ENCODE data around the gene FKBP1A. TPM values are rescaled to one million over a fixed set of nuclear protein-coding genes. Genes with fewer than 3 reads are reported as not detected.

Gene FKBP1A
- total RNA-seq, 1 donor from 2014 or later = 242 TPM

DNA sequence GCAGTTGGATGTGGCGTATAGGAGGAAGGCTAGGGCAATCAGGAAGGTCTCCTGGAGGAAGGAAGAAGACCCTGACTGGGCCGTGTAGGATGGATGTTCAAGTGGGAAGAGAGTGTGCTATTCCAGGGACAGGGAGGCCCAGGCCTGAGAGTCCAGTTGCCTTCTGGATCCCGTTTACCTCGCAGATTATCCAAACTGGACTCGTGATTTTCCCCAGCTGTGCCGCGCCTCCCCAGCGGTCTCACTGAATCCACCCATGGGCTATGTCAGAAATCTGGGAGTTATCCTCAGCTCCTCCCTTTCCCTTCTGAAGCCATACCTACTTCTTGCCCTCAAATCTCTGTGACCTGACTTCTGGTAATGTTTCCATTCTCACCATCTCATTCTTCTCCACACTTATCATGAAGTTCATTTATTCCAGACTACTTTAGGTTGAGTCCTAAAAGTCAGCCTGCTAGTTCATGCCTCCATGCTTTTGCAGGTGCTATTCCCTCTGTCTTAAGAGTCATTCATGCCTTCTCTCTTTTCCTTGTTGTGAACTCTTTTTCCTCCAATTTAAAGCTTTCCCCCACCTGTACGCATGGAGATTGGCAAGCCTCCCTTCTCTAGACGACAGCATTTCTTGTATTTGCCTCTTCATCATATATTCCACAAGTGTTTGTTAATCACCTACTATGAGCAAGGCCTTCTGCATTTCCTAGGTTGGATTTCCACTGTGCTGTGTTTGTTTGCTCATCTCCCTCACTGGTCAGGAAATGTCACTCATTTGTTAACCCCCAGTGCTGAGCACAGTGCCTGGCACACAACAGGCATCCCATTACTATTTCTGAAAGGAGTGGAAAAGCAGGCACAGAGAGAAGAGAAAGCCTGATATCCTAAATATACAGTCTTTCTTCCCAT lies 66.6 kb downstream of the FKBP1A start:
- peak; percentile 62 for DNase-seq (ENCODE audit: low spot score)
- intact Hi-C loops (cut with DNase I) = loop anchor here (5.0 kb wide), 1 partner anchor 66 kb away; the partner anchor contains the start of gene FKBP1A
- peak; percentile 23 for ATAC-seq

DNA sequence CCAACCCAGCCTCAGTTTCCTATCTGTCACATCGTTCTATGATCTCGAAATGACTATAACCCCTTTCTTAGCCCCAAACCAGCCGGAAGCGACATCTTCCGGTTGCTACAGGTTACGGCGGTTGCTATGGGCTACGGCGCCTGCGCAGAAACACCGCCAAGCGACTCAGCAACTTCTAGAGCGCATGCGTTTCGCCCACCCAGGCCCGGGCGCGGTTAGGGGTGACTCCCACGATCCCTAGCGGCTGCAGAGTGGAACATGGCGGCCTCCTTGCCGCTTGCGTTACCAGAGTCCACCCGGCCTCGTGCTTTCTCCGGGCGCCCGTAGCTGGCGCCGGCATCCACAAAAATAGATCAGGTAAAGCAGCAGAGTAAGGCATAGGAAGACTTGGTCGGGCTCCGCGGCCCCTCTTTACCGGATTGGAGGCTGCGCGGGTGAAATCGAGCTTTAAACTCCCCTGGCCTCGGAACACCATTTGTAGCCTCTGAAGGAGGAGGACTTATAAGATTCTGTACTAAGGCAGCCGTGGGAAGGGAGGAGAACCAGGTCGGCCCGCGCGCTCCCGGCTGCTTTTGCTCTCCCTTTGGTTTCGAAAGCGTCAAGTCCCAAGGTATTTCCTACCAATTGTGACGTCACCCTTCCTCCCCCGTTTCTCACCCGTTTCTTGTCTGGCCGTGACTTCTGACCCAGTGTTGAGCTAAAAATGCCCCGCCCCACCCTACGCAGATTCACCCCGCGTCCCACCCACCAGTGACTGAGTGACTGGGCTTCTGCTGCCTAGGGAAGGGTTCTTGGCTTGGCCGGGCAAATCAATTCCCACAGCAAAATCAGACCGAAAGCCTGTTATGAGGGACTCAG lies 67.5 kb downstream of the FKBP1A start:
- intact Hi-C loops (cut with DNase I) = loop anchor here (5.0 kb wide), 1 partner anchor 67 kb away; the partner anchor contains the start of gene FKBP1A
- ATAC-seq (peak; percentile 97), DNase-seq (ENCODE audit: low spot score) (peak; percentile 99)

DNA sequence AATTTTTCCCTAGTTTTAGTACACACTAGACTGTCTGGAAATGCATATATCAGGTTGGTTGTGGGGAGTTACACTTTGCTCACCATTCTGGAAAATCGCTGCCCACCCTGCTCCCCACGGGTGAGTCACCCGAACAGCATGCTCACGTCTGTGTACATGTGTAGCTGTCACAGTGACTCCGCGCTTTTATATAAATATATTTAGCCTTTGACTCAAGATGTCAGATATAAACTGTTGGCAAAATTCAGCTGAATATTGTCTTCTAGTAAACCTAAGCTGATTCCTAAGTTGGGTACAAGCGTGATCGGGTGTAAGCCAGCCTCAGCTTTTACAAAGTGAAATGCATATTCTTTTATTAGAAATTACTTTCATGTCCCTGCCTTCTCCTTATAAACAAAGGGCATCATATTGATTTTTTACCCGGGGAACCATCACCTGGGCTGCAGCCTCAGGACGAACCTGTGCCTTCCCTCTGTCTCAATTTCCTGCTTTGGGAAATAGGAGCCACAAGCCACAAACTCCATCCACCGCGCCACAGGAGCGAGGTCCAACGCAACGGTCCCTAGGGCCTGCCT lies 68.2 kb downstream of the FKBP1A start:
- intact Hi-C loops (cut with DNase I) = loop anchor here (5.0 kb wide), 1 partner anchor 68 kb away; the partner anchor contains the start of gene FKBP1A
- ATAC-seq (no peak), DNase-seq (ENCODE audit: low spot score) (peak; percentile 51)

DNA sequence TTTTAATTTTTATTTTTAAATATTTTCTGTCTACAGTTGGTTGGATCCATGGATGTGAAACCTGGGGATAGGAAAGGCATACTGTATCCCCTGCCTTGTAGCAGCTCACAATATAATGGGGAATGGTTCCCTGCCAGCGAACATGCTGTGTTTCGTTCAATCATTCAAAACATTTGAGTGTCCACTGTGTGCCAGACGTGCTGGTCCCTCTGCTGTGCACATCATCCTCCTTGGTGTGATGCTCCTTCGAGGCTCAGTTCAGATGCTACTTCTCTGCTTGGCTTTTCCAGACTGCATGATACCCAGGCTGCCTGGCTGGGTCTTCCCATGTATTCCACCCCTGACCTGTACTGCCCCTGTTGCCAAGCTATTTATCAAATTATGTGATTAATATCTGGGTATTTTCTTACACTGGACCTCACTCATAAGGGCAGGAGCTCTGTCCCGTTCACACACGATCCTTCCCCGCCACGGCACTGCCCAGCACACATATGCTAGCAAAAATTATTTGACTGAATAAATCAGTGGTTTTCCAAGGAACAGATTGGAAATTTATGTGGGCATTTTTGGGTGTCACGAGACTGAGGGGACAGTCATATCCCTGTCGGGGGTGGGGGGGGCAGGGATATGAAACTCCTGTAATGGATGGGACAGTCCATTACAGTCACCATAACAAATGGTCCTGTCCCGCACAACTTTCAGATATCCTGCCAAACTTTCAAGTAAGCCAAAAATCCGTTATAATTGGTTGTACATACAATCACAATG lies 68.8 kb downstream of the FKBP1A start:
- ATAC-seq (no peak), DNase-seq (ENCODE audit: low spot score) (peak; percentile 45)
- intact Hi-C loops (cut with DNase I) = no loop called here

DNA sequence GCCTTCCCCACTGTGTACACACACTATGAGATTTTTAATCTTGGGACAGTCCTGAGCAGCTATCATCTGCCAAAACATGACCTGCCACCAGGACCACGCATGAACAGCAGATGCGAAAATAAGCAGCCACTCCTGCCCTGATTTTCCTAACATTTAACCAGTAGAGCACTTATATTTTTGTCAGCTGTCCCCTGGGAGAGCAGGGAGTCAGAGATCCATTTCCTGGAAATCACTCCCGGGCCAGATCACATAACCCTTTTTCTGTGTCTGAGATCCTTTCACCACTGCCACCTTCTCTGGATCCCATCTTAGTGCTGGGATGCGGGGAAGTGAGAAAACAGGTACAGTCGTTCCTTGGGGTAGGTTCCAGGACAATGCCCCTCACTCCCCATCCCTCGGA lies 69.6 kb downstream of the FKBP1A start:
- intact Hi-C loops (cut with DNase I) = no loop called here
- DNase-seq (ENCODE audit: low spot score) (peak; percentile 32), ATAC-seq (no peak)

DNA sequence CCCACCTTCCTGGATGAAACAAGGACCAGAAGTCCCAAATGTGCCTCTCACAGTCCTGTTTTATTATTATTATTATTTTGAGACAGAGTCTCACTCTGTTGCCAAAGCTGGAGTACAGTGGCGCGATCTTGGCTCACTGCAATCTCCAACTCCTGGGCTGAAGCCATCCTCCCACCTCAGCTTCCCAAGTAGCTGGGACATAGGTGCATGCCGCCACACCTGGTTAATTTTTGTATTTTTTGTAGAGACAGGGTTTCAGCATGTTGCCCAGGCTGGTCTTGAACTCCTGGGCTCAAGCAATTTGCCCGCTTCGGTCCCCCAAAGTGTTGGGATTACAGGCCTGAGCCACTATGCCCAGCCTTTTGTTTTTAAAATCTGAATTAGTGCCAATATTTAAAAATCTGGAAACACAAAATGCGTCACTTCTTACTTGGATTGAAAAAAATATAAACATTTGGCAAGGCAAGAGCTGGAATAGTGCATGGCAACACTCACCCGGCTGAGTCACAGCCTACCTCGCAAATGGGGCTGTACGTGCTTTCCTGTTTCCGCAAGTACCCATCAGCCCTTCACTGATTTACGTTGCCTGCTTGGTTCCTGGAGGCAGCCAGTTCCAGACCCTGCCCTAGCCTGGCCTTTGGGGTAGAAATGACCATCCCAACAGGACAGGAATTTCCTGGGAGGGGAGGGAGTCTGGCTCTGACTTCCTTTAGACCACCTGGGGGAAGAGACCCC lies 70.2 kb downstream of the FKBP1A start:
- peak; percentile 42 for DNase-seq (ENCODE audit: low spot score)
- no peak for ATAC-seq
- intact Hi-C loops (cut with DNase I) = no loop called here

DNA sequence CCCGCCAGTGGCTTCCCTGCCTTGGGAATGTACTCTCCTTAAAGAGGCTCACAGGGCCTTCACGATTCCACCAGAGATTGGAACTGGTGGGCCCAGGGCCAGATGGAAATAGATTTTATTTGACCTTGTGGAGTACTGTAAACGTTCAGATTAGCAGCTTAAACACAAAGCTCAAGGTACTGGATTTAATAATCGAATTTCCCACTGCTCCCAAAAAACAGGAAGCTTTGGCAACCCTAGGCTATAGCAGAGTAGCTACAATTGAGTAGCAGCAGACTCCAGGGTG lies 71.3 kb downstream of the FKBP1A start:
- ATAC-seq (no peak), DNase-seq (ENCODE audit: low spot score) (peak; percentile 18)
- intact Hi-C loops (cut with DNase I) = no loop called here

DNA sequence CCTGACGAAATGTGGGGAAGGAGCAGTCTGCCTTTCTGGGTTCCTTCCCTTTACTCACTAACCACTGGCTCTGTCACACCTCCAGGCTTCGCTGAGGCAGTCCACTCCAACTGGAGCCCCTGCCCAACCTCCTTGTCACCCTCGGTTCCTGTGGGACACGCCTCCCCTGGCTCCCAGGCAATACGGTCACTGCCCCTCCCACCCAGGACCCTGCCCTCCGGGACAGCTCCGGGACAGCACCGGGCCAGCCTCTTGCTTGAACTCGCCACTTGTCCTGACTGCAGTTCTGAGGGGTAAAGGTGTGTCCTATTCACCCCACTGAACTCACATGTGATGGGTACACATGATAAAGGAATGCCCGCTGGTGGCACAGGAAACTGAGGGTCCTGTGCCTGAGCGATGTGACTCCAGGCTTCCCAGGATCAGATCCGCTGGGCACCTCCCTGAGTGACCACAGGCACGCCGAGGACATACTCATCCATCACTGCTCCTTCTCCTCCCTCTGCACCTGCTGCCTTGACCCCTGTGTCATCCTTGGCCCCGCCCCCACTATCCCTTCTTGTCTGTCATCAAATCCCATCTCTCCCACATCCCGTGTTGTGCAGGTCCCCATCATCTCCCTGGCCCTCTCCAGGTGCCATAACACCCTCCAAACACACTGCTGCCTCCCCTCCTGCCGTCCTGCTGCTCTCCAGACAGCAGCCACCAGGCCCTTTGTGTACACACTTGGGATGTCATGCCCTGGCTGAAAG lies 71.8 kb downstream of the FKBP1A start:
- intact Hi-C loops (cut with DNase I) = no loop called here
- no peak for ATAC-seq
- DNase-seq (ENCODE audit: low spot score) = no peak

DNA sequence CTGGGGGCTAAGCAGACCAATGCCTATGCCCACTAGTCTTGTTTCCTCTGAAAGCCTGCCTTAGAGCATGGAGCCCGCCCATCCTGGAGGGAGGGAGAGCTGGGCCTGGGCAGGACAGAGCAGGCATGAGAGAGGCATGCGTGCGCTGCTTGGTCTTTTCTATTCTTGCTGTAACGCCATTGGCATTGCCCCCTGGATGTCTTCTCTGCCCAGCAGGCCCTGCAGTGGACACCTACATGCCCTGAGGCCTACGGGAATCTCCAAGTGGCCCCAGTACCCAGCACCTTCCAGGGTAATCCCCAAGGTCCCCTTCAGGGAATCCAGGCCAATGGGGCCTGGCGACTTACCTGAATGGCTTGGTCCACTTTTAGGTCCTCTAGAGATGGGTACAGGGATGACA lies 72.8 kb downstream of the FKBP1A start:
- ATAC-seq (no peak), DNase-seq (ENCODE audit: low spot score) (no peak)
- intact Hi-C loops (cut with DNase I) = no loop called here

DNA sequence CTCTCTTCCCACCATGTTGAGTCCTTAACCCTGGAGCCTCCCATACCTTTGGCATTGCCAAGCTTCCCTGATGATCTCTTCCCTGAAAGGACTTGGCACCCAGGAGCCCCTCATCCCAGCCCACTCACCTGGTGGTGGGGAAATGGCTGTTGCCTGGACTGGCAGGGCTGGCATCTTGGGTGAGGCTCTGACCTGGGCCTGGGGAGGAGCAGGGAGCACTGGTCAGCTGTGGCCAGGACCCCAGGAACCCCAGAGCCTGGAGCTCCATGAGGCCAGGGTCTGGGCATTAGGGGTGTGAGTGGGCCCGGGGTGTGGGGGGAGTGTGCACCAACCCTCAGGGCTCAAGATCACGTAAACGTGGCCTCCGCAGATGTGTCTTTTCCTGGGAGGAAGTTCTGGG lies 73.4 kb downstream of the FKBP1A start:
- intact Hi-C loops (cut with DNase I) = loop anchor here (10.0 kb wide), 1 partner anchor 125 kb away; no protein-coding TSS in a partner anchor

DNA sequence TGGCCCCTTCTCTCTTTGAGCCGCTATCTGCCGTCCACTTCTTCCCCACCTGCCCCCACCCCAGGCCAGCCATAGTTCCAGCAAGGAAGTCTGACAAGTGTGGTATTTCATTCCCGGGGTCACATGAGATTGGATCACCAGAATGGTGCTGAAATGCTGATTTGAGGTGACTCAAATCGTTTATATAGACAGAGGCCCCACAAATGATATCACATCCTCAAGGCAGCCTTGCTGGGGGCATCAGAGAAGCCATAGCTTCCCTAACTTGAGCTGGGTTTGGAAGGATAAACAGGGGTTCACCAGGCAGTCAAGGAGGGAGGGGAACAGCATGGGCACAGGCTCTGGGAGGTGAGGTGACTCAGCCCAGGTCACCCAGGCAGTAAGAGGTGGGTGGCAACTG lies 73.8 kb downstream of the FKBP1A start:
- no peak for DNase-seq (ENCODE audit: low spot score)
- intact Hi-C loops (cut with DNase I) = loop anchor here (10.0 kb wide), 1 partner anchor 126 kb away; no protein-coding TSS in a partner anchor

More for the DNA sequence above, 73.4 kb downstream of the FKBP1A start:
- ATAC-seq (no peak), DNase-seq (ENCODE audit: low spot score) (no peak)

More for the DNA sequence above, 73.8 kb downstream of the FKBP1A start:
- ATAC-seq = no peak

Other genes with a start within 250 kb of the FKBP1A start
- 7.1 TPM for gene TMEM74B, start 208.1 kb downstream of the FKBP1A start, total RNA-seq
- gene C20orf202, start 189.6 kb downstream of the FKBP1A start, total RNA-seq = 0.80 TPM
- not detected for gene RAD21L1, start 167.0 kb downstream of the FKBP1A start, total RNA-seq
- 4.9 TPM for gene SNPH, start 126.8 kb downstream of the FKBP1A start, total RNA-seq
- 5.9 TPM for gene SDCBP2, start 63.9 kb downstream of the FKBP1A start, total RNA-seq
- 77.9 TPM for gene NSFL1C, start 73.8 kb upstream of the FKBP1A start, total RNA-seq
- gene SIRPB2, start 98.4 kb upstream of the FKBP1A start, total RNA-seq = 8.2 TPM
- not detected for gene SIRPD, start 164.7 kb upstream of the FKBP1A start, total RNA-seq
- 6.6 TPM for gene SIRPB1, start 227.0 kb upstream of the FKBP1A start, total RNA-seq